ENCODE results near the gene ZDHHC24.
"Not testable (repeated sequence)": the region's sequence is repeated elsewhere in the genome, so short reads cannot be mapped to it uniquely, and the experiment has no call there.

The ZDHHC24 gene

GRCh38 chr11:66545701-66546367 is at the start of gene ZDHHC24:
Gene ZDHHC24 (minus strand): TSS chr11:66546048. CDS start chr11:66546003, 45 bp downstream.
- DNase-seq (ENCODE audit: low read depth): peak; percentile 93

- DNase-seq (ENCODE audit: low read depth): no peak
Measured at GRCh38 chr11:66595245-66595904, 49.5 kb upstream of the ZDHHC24 start.

- no peak for DNase-seq (ENCODE audit: low read depth)
Measured at GRCh38 chr11:66593650-66594049, 47.8 kb upstream of the ZDHHC24 start.

GRCh38 chr11:66593303-66593635 is 47.4 kb upstream of the ZDHHC24 start:
- DNase-seq (ENCODE audit: low read depth): no peak

GRCh38 chr11:66592457-66593302 is 46.8 kb upstream of the ZDHHC24 start, which contains the start of the genes CCDC87 and CCS:
Gene CCDC87 (minus strand): TSS chr11:66593063. CDS start chr11:66593015, 48 bp downstream.
Gene CCS (plus strand): TSS chr11:66593185. CDS start chr11:66593262, 77 bp downstream.
- DNase-seq (ENCODE audit: low read depth): peak; percentile 98

GRCh38 chr11:66591175-66591574 is 45.3 kb upstream of the ZDHHC24 start:
- DNase-seq (ENCODE audit: low read depth): no peak

GRCh38 chr11:66589996-66590675 is 44.3 kb upstream of the ZDHHC24 start:
- DNase-seq (ENCODE audit: low read depth): no peak

- DNase-seq (ENCODE audit: low read depth): not testable (repeated sequence)
Measured at GRCh38 chr11:66589315-66589714, 43.5 kb upstream of the ZDHHC24 start.

GRCh38 chr11:66586136-66586535 is 40.3 kb upstream of the ZDHHC24 start:
- DNase-seq (ENCODE audit: low read depth): no peak

- not testable (repeated sequence) for DNase-seq (ENCODE audit: low read depth)
Measured at GRCh38 chr11:66585447-66585846, 39.6 kb upstream of the ZDHHC24 start.

- DNase-seq (ENCODE audit: low read depth): not testable (repeated sequence)
Measured at GRCh38 chr11:66582565-66583147, 36.8 kb upstream of the ZDHHC24 start.

GRCh38 chr11:66581261-66581660 is 35.4 kb upstream of the ZDHHC24 start:
- no peak for DNase-seq (ENCODE audit: low read depth)

GRCh38 chr11:66580803-66581202 is 35.0 kb upstream of the ZDHHC24 start:
- DNase-seq (ENCODE audit: low read depth): no peak

- peak; percentile 82 for DNase-seq (ENCODE audit: low read depth)
Measured at GRCh38 chr11:66579017-66579606, 33.3 kb upstream of the ZDHHC24 start.

- DNase-seq (ENCODE audit: low read depth): no peak
Measured at GRCh38 chr11:66570850-66571180, 25.0 kb upstream of the ZDHHC24 start.

GRCh38 chr11:66570079-66570849 is 24.4 kb upstream of the ZDHHC24 start:
- no peak for DNase-seq (ENCODE audit: low read depth)

- no peak for DNase-seq (ENCODE audit: low read depth)
Measured at GRCh38 chr11:66569076-66569475, 23.2 kb upstream of the ZDHHC24 start.

- DNase-seq (ENCODE audit: low read depth): peak; percentile 63
Measured at GRCh38 chr11:66568124-66568916, 22.5 kb upstream of the ZDHHC24 start, which contains the start of gene CTSF. Gene CTSF (minus strand): TSS chr11:66568606. CDS start chr11:66568486, 120 bp downstream.

GRCh38 chr11:66567787-66568123 is 21.9 kb upstream of the ZDHHC24 start:
- no peak for DNase-seq (ENCODE audit: low read depth)

GRCh38 chr11:66566221-66566620 is 20.4 kb upstream of the ZDHHC24 start:
- no peak for DNase-seq (ENCODE audit: low read depth)
